Panc1 (cell line): ENCODE data around the gene CLSTN3. TPM values are rescaled to one million over a fixed set of nuclear protein-coding genes. Genes with fewer than 3 reads are reported as not detected.

Source experiments
- ATAC-seq: fragments of 200-7000 bp; cut with Tn5 transposase; 2 replicates; pipeline ENCODE4 v1.9.1; 2020; ENCODE audit warnings: mild to moderate bottlenecking, moderate library complexity
- BruUV-seq: library from RNA; stranded (reverse); fragments of 400-500 nt; replicated peaks from 2 replicates; lab custom pipeline; 2021; lab: Mats Ljungman, UMichigan
- CTCF ChIA-PET: fragments of 300-600 bp; sonication (Branson Sonifier 250); formaldehyde crosslinking; loops from one replicate; lab custom pipeline; 2022; ENCODE audit warnings: antibody characterized with exemption; lab: Charles Lee
- POLR2A ChIA-PET: fragments of 300-600 bp; sonication (Branson Sonifier 250); formaldehyde crosslinking; loops from one replicate; lab custom pipeline; 2022; ENCODE audit warnings: antibody characterized with exemption; lab: Charles Lee
- DNase-seq: peaks from one replicate; pipeline ENCODE4 v3.0.0-alpha.2; 2010; ENCODE audit warnings: low read depth, low spot score
- H3K27ac ChIP-seq: 2 replicates; pipeline ENCODE4 v1.5.1; 2011; ENCODE audit warnings: mild to moderate bottlenecking, low read length, inconsistent platforms
- H3K27me3 ChIP-seq: fragments of 200-500 bp; sonication (Bioruptor generic); 2 replicates; pipeline ENCODE4 v1.6.0; 2014; ENCODE audit warnings: low read length, inconsistent platforms; ENCODE audit not compliant: control insufficient read depth, insufficient read depth
- H3K36me3 ChIP-seq: fragments of 200-500 bp; sonication (Bioruptor generic); 2 replicates; pipeline ENCODE4 v1.5.1; 2014; ENCODE audit warnings: inconsistent platforms, mild to moderate bottlenecking, low read length, moderate library complexity; ENCODE audit not compliant: control insufficient read depth, insufficient read depth
- H3K4me1 ChIP-seq: 2 replicates; pipeline ENCODE4 v1.5.1; 2011; ENCODE audit warnings: inconsistent platforms, mild to moderate bottlenecking, low read length, moderate library complexity; ENCODE audit not compliant: control insufficient read depth, insufficient read depth
- H3K4me3 ChIP-seq, 2 experiments: 2 replicates each; pipeline ENCODE4 v1.5.1; 2011 to 2012; ENCODE audit warnings: low read depth in 2 of 2, low read length in 2 of 2, mild to moderate bottlenecking in 2 of 2, inconsistent platforms in 1 of 2, moderate library complexity in 1 of 2
- H3K9me3 ChIP-seq: fragments of 200-500 bp; sonication (Bioruptor generic); 2 replicates; pipeline ENCODE4 v1.5.1; 2014; ENCODE audit warnings: low read depth, mild to moderate bottlenecking, inconsistent platforms, low read length, moderate library complexity; ENCODE audit not compliant: control insufficient read depth, insufficient read depth
- POLR2AphosphoS5 ChIP-seq: IDR thresholded peaks from 2 replicates; pipeline ENCODE4 v1.6.1; 2012; ENCODE audit warnings: mild to moderate bottlenecking, low read depth, low read length, moderate library complexity
- REST ChIP-seq, 2 experiments: IDR thresholded peaks; 2 replicates each; pipeline ENCODE4 v1.6.1; 2011 to 2012; ENCODE audit warnings: low read depth in 2 of 2, control low read depth in 1 of 2, low read length in 1 of 2, mild to moderate bottlenecking in 1 of 2, moderate library complexity in 1 of 2; ENCODE audit not compliant: insufficient read depth in 1 of 2
- SIN3A ChIP-seq: IDR thresholded peaks from 2 replicates; pipeline ENCODE4 v1.6.1; 2012; ENCODE audit warnings: low read depth, mild to moderate bottlenecking, low read length, moderate library complexity, borderline replicate concordance; ENCODE audit not compliant: insufficient read depth
- TCF7L2 ChIP-seq: IDR thresholded peaks from 2 replicates; pipeline ENCODE4 v1.6.1; 2011; ENCODE audit warnings: mild to moderate bottlenecking, low read depth, low read length, inconsistent platforms
- in situ Hi-C: cut with HindIII; loops from 2 replicates; pipeline ENCODE4 v1.10.0; 2016; ENCODE audit warnings: low sequenced_read_pairs, low pct_unique_long_range_greater_than_20kb
- intact Hi-C: fragments of 100-400 bp; cut with micrococcal nuclease; formaldehyde crosslinking; loops from one replicate; pipeline ENCODE4 v1.10.0; 2022; ENCODE audit not compliant: unreplicated experiment
- total RNA-seq: library from RNA; stranded (reverse); gene quantifications from one replicate; pipeline ENCODE4 v1.2.1, GENCODE V29; 2021; ENCODE audit not compliant: unreplicated experiment
- TF ChIP-seq, protein P1 (sequence below): fragments of 450-650 bp; IDR thresholded peaks from 2 replicates; pipeline ENCODE4 v1.5.1; 2017; ENCODE audit warnings: mild to moderate bottlenecking

Gene CLSTN3
- total RNA-seq, 1 experiment from 2014 or later = 5.9 TPM

DNA sequence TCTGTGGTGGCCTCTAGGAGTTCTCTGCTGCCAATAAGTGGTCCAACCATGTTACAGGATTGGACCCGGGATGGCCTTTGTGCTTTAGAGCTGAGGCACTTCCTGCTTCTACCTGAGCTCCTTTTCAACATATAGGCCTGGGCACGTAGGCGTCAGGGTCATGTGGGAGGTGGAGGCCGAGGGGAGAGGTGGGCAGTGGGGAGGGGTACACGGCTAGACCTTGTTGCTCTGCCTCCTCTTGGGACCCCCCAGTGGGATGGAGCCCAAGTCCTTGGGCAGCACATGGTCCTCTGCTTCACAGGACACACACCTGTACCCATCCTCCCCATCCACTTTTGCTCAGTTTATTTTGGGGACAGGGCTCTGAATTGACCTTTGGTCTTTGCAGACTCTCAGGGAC lies 8.8 kb upstream of the CLSTN3 start:
- no peak overlapping the region for H3K4me3 ChIP-seq
- H3K27me3 ChIP-seq = no peaks in the 10 kb centered on the region
- no peak for ATAC-seq
- H3K36me3 ChIP-seq = no peaks in the 10 kb centered on the region
- ChIA-PET POLR2A (no interaction called here), CTCF (no interaction called here)
- in situ Hi-C loops = no loop called here
- TF ChIP-seq, protein P1, sequence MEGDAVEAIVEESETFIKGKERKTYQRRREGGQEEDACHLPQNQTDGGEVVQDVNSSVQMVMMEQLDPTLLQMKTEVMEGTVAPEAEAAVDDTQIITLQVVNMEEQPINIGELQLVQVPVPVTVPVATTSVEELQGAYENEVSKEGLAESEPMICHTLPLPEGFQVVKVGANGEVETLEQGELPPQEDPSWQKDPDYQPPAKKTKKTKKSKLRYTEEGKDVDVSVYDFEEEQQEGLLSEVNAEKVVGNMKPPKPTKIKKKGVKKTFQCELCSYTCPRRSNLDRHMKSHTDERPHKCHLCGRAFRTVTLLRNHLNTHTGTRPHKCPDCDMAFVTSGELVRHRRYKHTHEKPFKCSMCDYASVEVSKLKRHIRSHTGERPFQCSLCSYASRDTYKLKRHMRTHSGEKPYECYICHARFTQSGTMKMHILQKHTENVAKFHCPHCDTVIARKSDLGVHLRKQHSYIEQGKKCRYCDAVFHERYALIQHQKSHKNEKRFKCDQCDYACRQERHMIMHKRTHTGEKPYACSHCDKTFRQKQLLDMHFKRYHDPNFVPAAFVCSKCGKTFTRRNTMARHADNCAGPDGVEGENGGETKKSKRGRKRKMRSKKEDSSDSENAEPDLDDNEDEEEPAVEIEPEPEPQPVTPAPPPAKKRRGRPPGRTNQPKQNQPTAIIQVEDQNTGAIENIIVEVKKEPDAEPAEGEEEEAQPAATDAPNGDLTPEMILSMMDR = no peak
- TF ChIP-seq POLR2AphosphoS5 = no peak
- TF ChIP-seq TCF7L2 = no peak
- no peak for TF ChIP-seq SIN3A
- BruUV-seq = no TSS peak
- intact Hi-C loops = no loop called here
- no peaks in the 10 kb centered on the region for H3K9me3 ChIP-seq
- no peaks in the 10 kb centered on the region for H3K4me1 ChIP-seq
- no peak overlapping the region for H3K27ac ChIP-seq
- DNase-seq = no peak

DNA sequence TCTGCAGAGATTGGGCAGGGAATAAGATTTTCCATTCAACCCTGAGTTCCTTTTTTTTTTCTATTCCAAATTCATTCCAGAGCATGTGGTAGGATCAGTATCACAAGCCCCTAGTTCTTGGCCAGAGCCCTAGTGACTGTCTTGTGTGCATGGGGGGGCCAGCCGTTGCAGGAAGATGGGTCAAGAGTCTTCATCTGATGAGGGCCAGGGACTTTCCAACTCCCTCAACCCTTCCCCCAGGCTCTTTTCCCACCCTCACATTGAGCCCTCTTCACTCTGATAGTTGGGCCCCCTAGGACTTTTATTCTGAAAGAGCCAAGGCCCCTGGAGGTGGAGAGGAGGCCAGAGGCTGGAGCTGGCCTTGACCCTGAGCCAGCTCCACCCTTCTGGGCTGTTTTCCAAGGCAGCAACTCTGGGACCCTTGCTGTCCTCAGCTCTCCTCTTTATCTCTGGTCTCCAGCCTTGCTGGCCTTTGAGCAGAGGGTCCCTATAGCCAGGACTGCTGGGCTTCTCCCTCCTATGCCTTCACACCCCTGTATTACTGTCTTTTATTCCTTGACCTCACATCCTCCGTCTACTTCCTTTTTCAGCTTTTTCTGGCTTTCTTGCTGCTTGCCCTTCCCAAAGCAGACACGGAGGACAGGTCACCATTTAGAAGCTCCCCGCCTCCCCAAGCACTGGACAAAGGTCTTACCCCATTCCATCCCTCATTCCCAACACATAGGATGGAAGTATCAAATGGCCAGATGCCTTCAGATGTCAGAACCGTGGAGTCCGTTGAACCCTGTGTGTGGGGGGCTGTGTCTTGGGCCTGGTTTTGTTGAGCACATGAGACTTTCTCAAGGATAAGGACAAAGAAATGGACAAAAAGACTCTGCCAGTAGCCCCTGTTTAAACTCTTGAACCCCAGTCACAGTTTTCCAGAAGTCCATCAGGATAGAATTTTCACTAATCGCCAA lies 7.1 kb upstream of the CLSTN3 start:
- BruUV-seq = no TSS peak
- ATAC-seq (no peak), DNase-seq (no peak)
- ChIA-PET CTCF (no interaction called here), POLR2A (interaction anchor here (0.6 kb wide), 1 partner anchor 30 kb away, joined by 3 read pairs; no protein-coding TSS in a partner anchor)
- Histone ChIP-seq H3K27ac (no peak overlapping the region), H3K4me3 (no peak overlapping the region), H3K9me3 (no peaks in the 10 kb centered on the region), H3K36me3 (no peaks in the 10 kb centered on the region), H3K27me3 (no peaks in the 10 kb centered on the region), H3K4me1 (no peaks in the 10 kb centered on the region)
- intact Hi-C loops = no loop called here
- TF ChIP-seq, protein P1 = no peak
- TF ChIP-seq REST (IDR thresholded peaks at IDR 0.05; ENCODE audit: insufficient read depth in 1 of 2, low read depth in 2 of 2, low read length in 1 of 2) = no peak
- no peak for TF ChIP-seq POLR2AphosphoS5
- TF ChIP-seq SIN3A = no peak
- no peak for TF ChIP-seq TCF7L2
- in situ Hi-C loops = no loop called here
